HG03039 (cell line): ENCODE results near the gene ANXA11.
"Not testable (repeated sequence)": the region's sequence is repeated elsewhere in the genome, so short reads cannot be mapped to it uniquely, and the experiment has no call there.

Source experiments
- ATAC-seq: cut with Tn5 transposase; IDR thresholded peaks from one replicate; pipeline ENCODE4 v1.9.1; 2021; ENCODE audit warnings: mild to moderate bottlenecking, moderate library complexity; ENCODE audit not compliant: unreplicated experiment

Gene ANXA11

GRCh38 chr10:80205477-80206276, at the start of gene ANXA11:
ANXA11 (minus strand) TSS chr10:80205537; CDS start chr10:80172861, 32,676 bp downstream.
- ATAC-seq = peak; percentile 76

DNA sequence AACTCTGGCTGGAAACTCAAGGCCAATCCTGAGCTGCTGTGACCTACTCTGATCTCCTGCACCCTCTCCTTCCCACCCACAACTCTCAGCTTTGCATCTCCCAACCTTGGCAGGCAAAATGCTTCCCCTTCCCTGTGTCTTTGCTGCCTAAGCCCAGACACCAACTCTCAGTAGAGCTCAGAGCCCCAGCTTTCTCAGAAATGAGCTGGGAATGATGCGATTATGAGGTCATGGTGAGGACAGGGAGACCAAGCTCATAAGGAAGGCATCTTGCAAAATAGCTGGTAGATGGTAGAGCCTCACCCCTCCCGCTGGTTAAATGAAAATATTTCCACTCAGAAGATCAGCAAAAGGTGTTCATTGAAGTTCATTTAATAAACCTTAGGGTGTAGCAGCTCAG, 49.4 kb upstream of the ANXA11 start:
- ATAC-seq = not testable (repeated sequence)

DNA sequence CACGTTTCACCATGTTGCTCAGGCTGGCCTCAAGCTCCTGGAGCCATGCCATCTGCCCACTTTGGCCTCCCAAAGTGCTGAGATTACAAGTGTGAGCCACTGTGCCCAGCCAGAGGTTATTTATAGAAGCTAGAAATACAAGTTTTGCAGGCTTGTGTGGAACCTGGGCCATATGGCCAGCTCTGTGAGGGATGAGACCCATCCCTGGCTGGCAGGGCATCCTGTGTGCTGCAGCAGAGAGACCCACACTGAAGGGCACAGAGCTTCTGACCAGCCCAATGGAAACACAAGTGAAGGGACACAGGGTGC, 48.6 kb upstream of the ANXA11 start:
- not testable (repeated sequence) for ATAC-seq

- ATAC-seq = no peak
These were observed 48.1 kb upstream of the ANXA11 start for GRCh38 chr10:80253266-80253962.

- ATAC-seq = no peak
These were observed 47.1 kb upstream of the ANXA11 start for GRCh38 chr10:80252296-80252887.

- ATAC-seq = not testable (repeated sequence)
These were observed 46.5 kb upstream of the ANXA11 start for GRCh38 chr10:80251703-80252280.

GRCh38 chr10:80250399-80250798, 45.1 kb upstream of the ANXA11 start:
- ATAC-seq = not testable (repeated sequence)

DNA sequence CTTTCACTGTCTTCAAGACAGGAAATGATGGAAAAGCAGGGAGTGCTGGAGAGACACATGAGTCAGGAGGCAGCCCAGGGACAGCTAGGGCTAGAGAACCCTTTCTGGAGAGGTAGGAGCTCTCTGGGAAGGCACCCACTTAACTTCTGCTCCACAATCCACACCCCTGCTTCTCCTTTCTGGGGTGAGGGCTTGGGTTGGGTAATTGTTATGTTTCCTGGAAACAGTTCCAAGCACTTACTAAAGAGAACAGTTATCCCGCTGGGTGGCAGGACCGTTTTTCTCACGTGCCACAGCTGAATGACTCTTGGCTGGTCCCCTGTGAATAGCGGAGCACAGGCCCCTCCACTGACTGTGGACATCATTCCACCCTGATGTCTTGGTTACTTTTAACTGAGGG, 44.6 kb upstream of the ANXA11 start:
- ATAC-seq = not testable (repeated sequence)

DNA sequence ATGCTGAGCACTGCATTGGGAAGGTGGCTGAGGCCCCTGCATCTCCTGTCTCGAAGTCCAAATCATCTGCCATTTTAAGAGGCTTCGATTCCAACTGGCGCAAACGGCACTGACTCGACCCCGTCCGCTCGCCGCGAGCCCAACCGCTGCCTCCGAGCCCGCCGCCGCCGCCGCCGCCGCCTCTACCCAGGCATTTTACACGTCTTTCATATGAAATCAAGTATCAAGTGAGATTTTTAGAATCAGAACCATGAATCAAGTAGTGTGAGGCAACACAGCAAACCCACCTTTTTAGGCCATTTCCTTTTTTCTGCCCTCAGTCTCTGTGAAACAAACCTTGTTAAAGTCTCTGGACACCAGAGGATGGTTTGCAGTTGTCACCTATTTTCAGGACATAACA, 42.3 kb upstream of the ANXA11 start:
- not testable (repeated sequence) for ATAC-seq

DNA sequence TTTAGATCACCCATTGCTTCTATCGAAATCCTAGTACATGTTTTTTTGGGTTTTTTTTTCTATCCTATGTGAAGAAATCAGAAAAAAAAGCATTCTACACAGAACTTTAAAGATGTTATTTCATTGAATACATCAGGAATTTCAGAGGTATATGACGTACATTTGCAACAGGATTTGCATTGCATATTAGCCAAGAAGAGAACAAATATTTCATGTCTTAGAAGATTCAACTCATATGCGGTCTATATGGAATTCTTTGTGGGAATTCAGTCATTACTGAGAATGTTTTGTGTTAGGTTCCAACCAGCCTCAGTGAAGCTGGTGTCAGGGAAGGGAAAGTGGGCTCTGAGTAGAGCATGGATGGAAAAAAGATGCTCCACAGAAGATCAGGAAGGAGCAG, 39.0 kb upstream of the ANXA11 start:
- not testable (repeated sequence) for ATAC-seq

- not testable (repeated sequence) for ATAC-seq
These were observed 37.0 kb upstream of the ANXA11 start for GRCh38 chr10:80242341-80242740.

- ATAC-seq = not testable (repeated sequence)
These were observed 31.1 kb upstream of the ANXA11 start for GRCh38 chr10:80236457-80236856.

DNA sequence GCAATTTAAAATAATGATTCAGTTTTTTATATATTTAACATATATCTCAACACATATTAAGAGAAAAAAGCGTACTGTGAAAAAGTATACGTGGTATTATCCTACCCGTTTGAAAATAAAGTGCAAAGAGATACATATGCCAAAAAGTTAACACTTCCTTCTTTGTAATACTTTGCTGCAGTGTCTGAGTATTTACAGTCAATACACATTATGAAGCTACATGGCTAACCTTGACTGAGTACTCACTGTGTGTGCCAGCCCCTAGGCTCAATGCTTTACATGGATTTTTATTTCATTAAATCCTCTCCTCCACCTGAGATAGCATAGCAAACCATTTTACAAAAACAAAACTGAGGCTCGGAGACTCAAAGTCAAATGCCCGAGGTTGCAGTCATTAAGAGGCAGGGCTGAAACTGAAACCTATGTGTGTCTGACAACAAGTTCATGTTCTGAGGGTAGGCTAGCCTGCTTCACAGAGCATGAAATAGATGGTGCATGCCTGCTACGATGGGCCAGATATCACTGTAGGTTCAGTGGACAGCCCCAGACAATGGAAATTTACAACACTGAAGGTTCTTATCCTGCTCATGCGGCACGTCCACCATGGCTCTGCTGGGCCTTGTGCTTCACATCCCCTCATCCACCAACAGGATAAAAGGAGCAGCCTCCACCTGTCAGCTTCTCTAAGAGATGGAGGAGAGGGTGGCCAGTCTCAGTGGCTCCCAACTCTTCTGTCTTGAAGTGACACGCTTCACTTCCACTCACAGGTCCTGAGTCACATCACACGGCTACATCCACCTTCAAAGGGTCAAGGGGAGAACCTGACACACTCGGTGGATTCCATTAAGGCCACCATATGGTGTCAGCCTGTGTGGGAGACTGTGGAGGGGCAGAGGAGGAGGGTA, 29.2 kb upstream of the ANXA11 start:
- peak; percentile 100 for ATAC-seq

GRCh38 chr10:80233871-80234270, 28.5 kb upstream of the ANXA11 start:
- not testable (repeated sequence) for ATAC-seq

DNA sequence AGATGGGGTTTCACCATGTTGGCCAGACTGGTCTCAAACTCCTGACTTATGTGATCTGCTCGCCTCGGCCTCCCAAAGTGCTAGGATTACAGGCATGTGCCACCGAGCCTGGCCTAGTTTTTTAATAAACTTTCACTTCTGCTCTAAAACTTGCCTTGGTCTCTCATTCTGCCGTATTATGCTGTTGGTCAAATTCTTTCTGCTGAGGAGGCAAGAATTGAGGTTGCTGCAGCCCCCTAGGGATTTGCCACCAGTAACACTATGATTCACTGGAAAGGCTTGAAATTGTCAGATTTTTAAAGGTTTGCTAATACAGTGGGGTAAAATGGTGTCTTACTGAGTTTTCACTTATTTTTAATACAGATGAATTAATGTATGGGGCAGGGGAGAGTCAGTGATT, 21.4 kb upstream of the ANXA11 start:
- not testable (repeated sequence) for ATAC-seq

- not testable (repeated sequence) for ATAC-seq
These were observed 17.7 kb upstream of the ANXA11 start for GRCh38 chr10:80223031-80223419.

DNA sequence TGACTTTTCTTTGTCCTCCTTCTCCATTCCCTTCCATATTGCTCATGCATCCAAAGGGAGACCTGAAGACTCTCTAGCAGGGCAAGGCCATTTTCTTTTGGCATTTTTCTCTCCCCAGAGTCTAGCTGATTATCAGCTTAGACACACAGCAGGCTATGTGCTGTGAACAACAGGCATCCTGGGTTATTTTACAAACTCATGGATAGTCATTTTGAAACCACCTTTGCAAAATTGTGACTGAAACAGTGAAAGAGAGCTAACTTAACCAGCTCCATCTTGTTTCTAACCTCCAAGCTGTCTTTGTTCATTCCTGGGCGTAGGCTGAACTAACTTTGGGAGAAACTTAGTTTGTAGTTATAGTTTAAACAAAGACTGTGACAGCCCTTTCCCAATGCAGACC, 13.5 kb upstream of the ANXA11 start:
- ATAC-seq = peak; percentile 95

DNA sequence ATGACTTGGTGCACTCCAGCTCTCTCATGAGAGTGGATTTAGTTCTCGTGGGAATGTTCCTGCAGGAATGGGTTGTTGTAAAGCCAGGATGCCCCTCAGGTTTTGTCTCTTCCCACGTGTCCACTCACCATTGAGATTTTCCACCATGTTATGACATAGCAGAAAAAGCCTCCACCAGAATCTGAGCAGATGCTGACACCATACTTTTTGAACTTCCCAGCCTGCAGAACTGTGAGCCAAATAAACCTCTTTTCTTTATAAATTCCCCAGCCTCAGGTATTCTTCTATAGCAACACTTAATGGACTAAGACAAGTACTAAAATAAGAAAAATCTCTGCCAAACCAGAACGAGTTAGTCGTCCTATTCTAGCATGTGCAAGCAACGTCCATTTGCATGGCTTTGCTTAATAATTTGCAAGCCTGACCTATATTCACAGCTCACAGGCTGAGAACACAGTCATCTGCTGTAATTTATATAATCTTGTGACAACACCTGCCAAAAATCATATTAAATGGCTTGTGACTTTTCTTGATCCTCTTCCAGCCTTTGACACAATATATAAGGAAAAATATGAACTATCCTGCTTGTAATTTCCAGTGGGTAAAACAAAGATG, 9.1 kb upstream of the ANXA11 start:
- ATAC-seq = not testable (repeated sequence)

DNA sequence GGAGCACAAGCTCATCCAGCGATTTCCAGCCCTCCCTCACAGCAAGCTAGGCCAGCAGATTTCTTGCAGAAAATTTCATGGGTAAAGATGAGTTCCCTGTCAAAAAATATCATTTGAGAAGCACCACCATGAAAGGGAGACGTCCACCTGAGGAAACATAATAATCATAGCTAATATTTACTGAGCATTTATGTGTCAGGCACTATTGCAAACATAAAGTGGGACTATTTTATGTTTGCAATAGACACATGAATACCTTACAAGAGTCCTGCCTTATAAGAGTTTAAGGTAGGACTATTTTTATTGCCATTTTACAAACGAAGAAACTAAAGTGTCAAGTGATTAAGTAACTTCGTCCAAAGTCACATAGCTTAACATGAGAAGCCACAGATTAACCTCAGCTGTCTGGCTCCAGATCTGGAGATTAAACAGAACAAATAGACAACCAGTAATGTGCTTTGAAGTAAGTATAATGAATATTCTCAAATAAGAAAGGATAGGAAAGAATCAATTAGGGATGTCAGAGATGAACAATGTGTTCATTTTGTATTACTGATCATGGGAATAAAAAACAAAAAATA, 7.3 kb upstream of the ANXA11 start:
- ATAC-seq = not testable (repeated sequence)

- ATAC-seq = no peak
These were observed 6.4 kb upstream of the ANXA11 start for GRCh38 chr10:80211786-80212185.
